OCI-LY3 (cell line): ENCODE measurements around the gene ZNF407.

ENCODE experiments used
- H2AFZ ChIP-seq: fragments of 200-600, 300-600 bp; shearing (Covaris generic); 2 replicates; pipeline ENCODE4 v1.6.0; 2014; ENCODE audit warnings: antibody characterized with exemption, low read depth, low read length
- H3K27ac ChIP-seq: fragments of 200-600, 300-600 bp; sonication (generic); 2 replicates; pipeline ENCODE4 v1.5.1; 2014; ENCODE audit warnings: mild to moderate bottlenecking, low read length, moderate library complexity, mixed read lengths
- H3K27me3 ChIP-seq: fragments of 200-600, 300-600 bp; sonication (generic); 2 replicates; pipeline ENCODE4 v1.6.1; 2014; ENCODE audit warnings: low read depth, low read length, mixed read lengths
- H3K36me3 ChIP-seq: fragments of 200-600, 300-600 bp; sonication (generic); replicated peaks from 2 replicates; pipeline ENCODE3; 2014; ENCODE audit warnings: low read depth, low read length, mixed read lengths
- H3K4me1 ChIP-seq: fragments of 300-600, 200-600 bp; sonication (generic); 2 replicates; pipeline ENCODE4 v1.6.1; 2014; ENCODE audit warnings: low read length, mixed read lengths
- H3K4me2 ChIP-seq: fragments of 200-600, 300-600 bp; sonication (generic); 2 replicates; pipeline ENCODE4 v1.6.1; 2014; ENCODE audit warnings: low read length, mixed read lengths
- H3K4me3 ChIP-seq: fragments of 300-600, 200-600 bp; sonication (generic); 2 replicates; pipeline ENCODE4 v1.5.1; 2014; ENCODE audit warnings: antibody characterized with exemption, mild to moderate bottlenecking, low read length, moderate library complexity
- H3K79me2 ChIP-seq: fragments of 300-600, 200-600 bp; shearing (Covaris generic); 2 replicates; pipeline ENCODE4 v1.6.1; 2014; ENCODE audit warnings: mild to moderate bottlenecking, low read length, mixed read lengths
- H3K9ac ChIP-seq: fragments of 300-600, 200-600 bp; shearing (Covaris generic); 2 replicates; pipeline ENCODE4 v1.6.0; 2014; ENCODE audit warnings: mild to moderate bottlenecking, low read length, moderate library complexity
- H3K9me3 ChIP-seq: fragments of 200-600, 300-600 bp; shearing (Covaris generic); 2 replicates; pipeline ENCODE4 v1.6.1; 2014; ENCODE audit warnings: low read length, mixed read lengths; ENCODE audit not compliant: insufficient read depth
- H4K20me1 ChIP-seq: fragments of 200-600, 300-600 bp; sonication (generic); 2 replicates; pipeline ENCODE4 v1.6.1; 2016; ENCODE audit warnings: low read length, mixed read lengths; ENCODE audit not compliant: insufficient read depth
- CTCF ChIP-seq: fragments of 200-600, 300-600 bp; sonication (generic); IDR thresholded peaks from 2 replicates; pipeline ENCODE4 v1.5.1; 2014; ENCODE audit warnings: antibody characterized with exemption, low read length, low read depth
- EZH2phosphoT487 ChIP-seq: fragments of 200-600 bp; shearing (Covaris generic); IDR thresholded peaks from 2 replicates; pipeline ENCODE4 v1.6.1; 2018; ENCODE audit warnings: antibody characterized with exemption, mixed run types, low read depth

The ZNF407 gene

GRCh38 chr18:74587441-74587840 is 10.2 kb upstream of the ZNF407 start:
- no peaks in the 10 kb centered on the region for H4K20me1 ChIP-seq
- H3K9ac ChIP-seq, result no peak overlapping the region
- no peaks in the 10 kb centered on the region for H3K9me3 ChIP-seq
- TF ChIP-seq CTCF (no peak), EZH2phosphoT487 (no peak)
- no peak overlapping the region for H3K27ac ChIP-seq
- H3K36me3 ChIP-seq, result peaks cover 8% of the 10 kb centered on the region
- 0 out of 2 replicates have a peak, but pooled peaks cover 3% of the 10 kb centered on the region for H3K27me3 ChIP-seq
- H3K4me2 ChIP-seq, result no peak overlapping the region
- H3K79me2 ChIP-seq, result no peaks in the 10 kb centered on the region
- H2AFZ ChIP-seq, result no peak overlapping the region
- peaks cover 10% of the 10 kb centered on the region for H3K4me1 ChIP-seq
- no peak overlapping the region for H3K4me3 ChIP-seq

DNA sequence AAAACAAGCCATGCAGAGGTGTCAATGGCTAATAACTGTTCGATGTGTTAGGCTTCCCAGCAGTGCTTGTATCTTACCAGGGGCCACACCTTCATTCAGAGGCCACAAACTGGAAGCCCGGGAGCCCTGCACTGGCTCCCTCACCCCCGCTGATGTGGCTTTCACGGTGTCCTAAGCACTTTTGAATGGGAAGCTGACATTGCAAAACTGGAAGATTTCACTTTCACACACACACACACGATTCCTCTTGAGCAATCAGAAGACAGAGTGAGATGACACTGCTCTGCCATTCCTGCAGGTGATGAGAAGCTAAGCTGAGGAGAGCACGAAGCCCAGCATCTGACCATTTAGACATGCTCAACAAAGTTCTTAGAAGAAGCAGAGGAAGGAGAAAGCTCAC is 8.6 kb upstream of the ZNF407 start:
- peaks cover 24% of the 10 kb centered on the region for H3K36me3 ChIP-seq
- no peaks in the 10 kb centered on the region for H3K9me3 ChIP-seq
- no peak overlapping the region for H2AFZ ChIP-seq
- no peak overlapping the region for H3K4me2 ChIP-seq
- TF ChIP-seq CTCF, result no peak
- no peak for TF ChIP-seq EZH2phosphoT487
- H3K27me3 ChIP-seq, result 0 out of 2 replicates have a peak, but pooled peaks cover 3% of the 10 kb centered on the region
- H3K79me2 ChIP-seq, result no peaks in the 10 kb centered on the region
- peaks cover 10% of the 10 kb centered on the region for H3K4me1 ChIP-seq
- no peak overlapping the region for H3K27ac ChIP-seq
- no peak overlapping the region for H3K4me3 ChIP-seq
- no peak overlapping the region for H3K9ac ChIP-seq
- no peaks in the 10 kb centered on the region for H4K20me1 ChIP-seq

DNA sequence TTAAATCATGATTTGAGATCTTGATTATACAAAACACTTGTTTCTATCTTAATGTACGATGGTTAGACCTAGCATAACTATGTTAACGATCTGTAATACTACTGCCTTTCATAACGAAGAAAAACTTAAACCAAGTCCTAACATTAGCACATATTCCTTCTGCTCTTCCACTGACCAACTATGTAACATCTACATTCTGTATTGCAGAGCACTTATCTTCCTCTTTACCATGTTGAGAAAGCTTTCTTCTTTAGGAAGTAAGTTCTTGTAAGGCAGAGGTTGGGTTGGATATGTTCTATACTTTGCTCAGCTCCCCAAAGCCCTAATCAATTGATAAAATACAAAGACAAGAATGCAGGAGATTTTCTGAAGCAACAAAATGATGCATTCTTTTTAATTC is 7.9 kb upstream of the ZNF407 start:
- 0 out of 2 replicates have a peak, but pooled peaks cover 3% of the 10 kb centered on the region for H3K27me3 ChIP-seq
- no peak for TF ChIP-seq EZH2phosphoT487
- no peak for TF ChIP-seq CTCF
- H3K79me2 ChIP-seq, result peaks cover 3% of the 10 kb centered on the region
- H3K36me3 ChIP-seq, result peaks cover 32% of the 10 kb centered on the region
- no peak overlapping the region for H3K27ac ChIP-seq
- peaks cover 10% of the 10 kb centered on the region for H3K4me1 ChIP-seq
- H3K4me3 ChIP-seq, result no peak overlapping the region
- H3K9ac ChIP-seq, result no peak overlapping the region
- H3K9me3 ChIP-seq, result no peaks in the 10 kb centered on the region
- H4K20me1 ChIP-seq, result no peaks in the 10 kb centered on the region
- H2AFZ ChIP-seq, result no peak overlapping the region
- no peak overlapping the region for H3K4me2 ChIP-seq

DNA sequence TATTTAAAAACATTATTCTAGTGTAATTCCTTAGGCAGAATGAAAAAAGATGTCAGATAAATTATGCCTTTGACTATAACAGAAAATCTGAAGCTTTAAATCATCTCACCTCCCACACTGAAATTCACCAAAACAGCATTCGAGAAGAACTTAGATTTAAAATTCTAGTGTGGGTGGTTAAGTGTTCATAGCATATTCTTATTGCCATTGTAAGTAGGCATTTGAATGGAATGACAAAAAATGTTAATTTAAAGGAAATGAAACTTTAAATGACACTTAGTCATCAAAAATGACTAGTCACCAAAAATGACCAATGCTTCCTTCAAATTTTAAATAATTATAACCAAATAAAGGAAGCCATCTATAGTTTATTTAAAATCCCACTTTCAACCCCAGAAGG is 7.0 kb upstream of the ZNF407 start:
- H3K36me3 ChIP-seq, result peaks cover 37% of the 10 kb centered on the region
- no peak overlapping the region for H3K9ac ChIP-seq
- no peak overlapping the region for H3K27ac ChIP-seq
- H4K20me1 ChIP-seq, result no peaks in the 10 kb centered on the region
- H3K4me3 ChIP-seq, result no peak overlapping the region
- TF ChIP-seq EZH2phosphoT487, result no peak
- no peak for TF ChIP-seq CTCF
- 0 out of 2 replicates have a peak, but pooled peaks cover 3% of the 10 kb centered on the region for H3K27me3 ChIP-seq
- peaks cover 12% of the 10 kb centered on the region for H3K79me2 ChIP-seq
- H3K4me1 ChIP-seq, result peaks cover 17% of the 10 kb centered on the region
- H3K9me3 ChIP-seq, result no peaks in the 10 kb centered on the region; the same call in 1 of the 2 replicates
- no peak overlapping the region for H2AFZ ChIP-seq
- H3K4me2 ChIP-seq, result no peak overlapping the region
